HepG2 (cell line): ENCODE results near the gene RUFY2. TPM values are rescaled to one million over a fixed set of nuclear protein-coding genes. Genes with fewer than 3 reads are reported as not detected.
A peak's percentile ranks its signal among the peaks of the same experiment; 100 is the strongest.

Experiments
- ATF7 ChIP-seq, 2 experiments: fragments of 450-650 bp in 1 of 2; sonication (generic) in 1 of 2; formaldehyde crosslinking in 1 of 2; IDR thresholded peaks; 2 replicates each; pipeline versions ENCODE4 v1.4.0 to v1.6.1; 2016 to 2020; ENCODE audit warnings: antibody characterized with exemption in 1 of 2, mild to moderate bottlenecking in 1 of 2, missing genetic modification reagents in 1 of 2
- EHMT2 ChIP-seq: fragments of 200-600 bp; sonication (generic); IDR thresholded peaks from 2 replicates; pipeline ENCODE4 v1.7.0; 2017; ENCODE audit warnings: antibody characterized with exemption, low read depth, low read length, borderline replicate concordance
- FIP1L1 ChIP-seq: fragments of 200-400 bp; formaldehyde crosslinking; IDR thresholded peaks from 2 replicates; pipeline ENCODE4 v1.6.1; 2018; ENCODE audit warnings: low read depth, mild to moderate bottlenecking, low read length, moderate library complexity, borderline replicate concordance; ENCODE audit not compliant: insufficient read depth
- FOXJ3 ChIP-seq: sonication (generic); formaldehyde crosslinking; IDR thresholded peaks from 2 replicates; pipeline ENCODE4 v1.4.0; 2020; ENCODE audit warnings: missing genetic modification reagents, mild to moderate bottlenecking, borderline replicate concordance
- KDM3A ChIP-seq: IDR thresholded peaks from 2 replicates; pipeline ENCODE4 v1.6.1; 2018; ENCODE audit warnings: low read depth, missing compliant biosample characterization
- NAIF1 ChIP-seq: sonication (generic); formaldehyde crosslinking; IDR thresholded peaks from 2 replicates; pipeline ENCODE4 v1.5.0; 2020; ENCODE audit warnings: mild to moderate bottlenecking, missing genetic modification reagents, borderline replicate concordance
- POGK ChIP-seq: sonication (generic); formaldehyde crosslinking; conservative IDR thresholded peaks from 2 replicates; pipeline ENCODE4 v1.8.0; 2022; ENCODE audit warnings: mild to moderate bottlenecking, moderate library complexity, missing genetic modification reagents
- ZBTB40 ChIP-seq, 2 experiments: fragments of 450-650 bp in 1 of 2; sonication (generic) in 1 of 2; formaldehyde crosslinking in 1 of 2; IDR thresholded peaks; 2 replicates each; pipeline versions ENCODE4 v1.6.1 to v1.8.0; 2016 to 2022; ENCODE audit warnings: antibody characterized with exemption in 1 of 2, mild to moderate bottlenecking in 1 of 2, missing genetic modification reagents in 1 of 2
- ZNF160 ChIP-seq: sonication (generic); formaldehyde crosslinking; IDR thresholded peaks from 2 replicates; pipeline ENCODE4 v1.8.0; 2022; ENCODE audit warnings: mild to moderate bottlenecking, inconsistent platforms, missing genetic modification reagents
- ZNF331 ChIP-seq: sonication (generic); formaldehyde crosslinking; IDR thresholded peaks from 2 replicates; pipeline ENCODE4 v1.4.0; 2020; ENCODE audit warnings: missing genetic modification reagents
- ZNF468 ChIP-seq: sonication (generic); formaldehyde crosslinking; IDR thresholded peaks from 2 replicates; pipeline ENCODE4 v1.8.0; 2022; ENCODE audit warnings: mild to moderate bottlenecking, moderate library complexity, missing genetic modification reagents
- ZNF546 ChIP-seq: sonication (generic); formaldehyde crosslinking; conservative IDR thresholded peaks from 2 replicates; pipeline ENCODE4 v1.8.1; 2023; ENCODE audit warnings: mild to moderate bottlenecking, missing genetic modification reagents
- ZNF639 ChIP-seq: conservative IDR thresholded peaks from 2 replicates; pipeline ENCODE4 v1.6.1; 2018; ENCODE audit warnings: missing genetic modification reagents
- polyA plus RNA-seq, 8 experiments: library from polyadenylated mRNA; depleted of rRNA in 3 of 8; stranded (reverse) in 7 of 8; unstranded in 1 of 8; fragments of >200 nt; fragmentation: Illumina TruSeq in 4 of 8; extraction: Trizol in 4 of 8; gene quantifications; 2 replicates each; pipeline versions ENCODE4 v1.2.1 to v1.2.3, GENCODE V29; 2011 to 2016; ENCODE audit warnings: low read depth in 4 of 8, missing spikeins in 1 of 8, mixed read lengths in 1 of 8; ENCODE audit not compliant: insufficient read depth in 1 of 8
- total RNA-seq, 5 experiments: library from RNA; depleted of rRNA; stranded (reverse); fragments of >200 nt; fragmentation: Illumina TruSeq; extraction: Trizol; gene quantifications; 2 replicates each; pipeline ENCODE4 v1.2.3, GENCODE V29; 2016; ENCODE audit warnings: low read depth in 1 of 5

Gene RUFY2
- total and polyA plus RNA-seq, 2 of the 13 experiments (the other 11 are each of a cell fraction or from before 2014, with no cell fraction given), result 10.1 to 16.1 TPM

GRCh38 chr10:68331455-68332258 is 75.4 kb downstream of the RUFY2 start, which contains the start of gene HNRNPH3 (continued):
- TF ChIP-seq ZBTB40 (IDR thresholded peaks at IDR 0.05), result no peak
- TF ChIP-seq ZBTB40 (CRISPR knock-in tag; IDR thresholded peaks at IDR 0.05), result peak; percentile 85
- TF ChIP-seq POGK, result peak; percentile 97; the same call in 1 of the 2 replicates
- 0 out of 2 replicates have a peak, but pooled peaks have one; percentile 52 for TF ChIP-seq KDM3A
- TF ChIP-seq ZNF160 (CRISPR knock-in tag), result peak; percentile 49; the same call in 1 of the 2 replicates
- peak; percentile 76; the same call in 1 of the 2 replicates for TF ChIP-seq ZNF639 (CRISPR knock-in tag)
- TF ChIP-seq ATF7 (IDR thresholded peaks at IDR 0.05), result no peak
- no peak; the same call in 1 of the 2 replicates for TF ChIP-seq ATF7 (CRISPR knock-in tag; IDR thresholded peaks at IDR 0.05)
- peak; percentile 94 for TF ChIP-seq ZNF331
- peak; percentile 69 for TF ChIP-seq FOXJ3 (CRISPR knock-in tag)
- peak; percentile 60; the same call in 1 of the 2 replicates for TF ChIP-seq ZNF468 (CRISPR knock-in tag)
- peak; percentile 64; the same call in 1 of the 2 replicates for TF ChIP-seq EHMT2
- no peak for TF ChIP-seq ZNF546 (CRISPR knock-in tag)
- 0 out of 2 replicates have a peak, but pooled peaks have one; percentile 53 for TF ChIP-seq FIP1L1
- TF ChIP-seq NAIF1 (CRISPR knock-in tag), result no peak; the same call in 1 of the 2 replicates
